DND-41 (cell line): Measurements from ENCODE around the gene SRGAP3.

ENCODE experiments used
- ATAC-seq: fragments of 200-7000 bp; cut with Tn5 transposase; 3 replicates; pipeline ENCODE4 v1.9.1; 2021; ENCODE audit warnings: low read depth; ENCODE audit not compliant: insufficient read depth
- DNase-seq: peaks from one replicate; pipeline ENCODE4 v3.0.0-alpha.2; 2020
- H2AFZ ChIP-seq: 2 replicates; pipeline ENCODE4 v1.6.0; 2012; ENCODE audit warnings: low read depth, low read length
- H3K27ac ChIP-seq: 2 replicates; pipeline ENCODE4 v1.5.1; 2012; ENCODE audit warnings: low read length, inconsistent platforms
- H3K27me3 ChIP-seq: fragments of 200-600 bp; sonication (generic); 2 replicates; pipeline ENCODE4 v1.6.0; 2012; ENCODE audit warnings: low read length, mild to moderate bottlenecking, inconsistent platforms; ENCODE audit not compliant: insufficient read depth, poor library complexity
- H3K36me3 ChIP-seq: 2 replicates; pipeline ENCODE4 v1.5.1; 2012; ENCODE audit warnings: low read length, inconsistent platforms; ENCODE audit not compliant: insufficient read depth
- H3K4me1 ChIP-seq: 2 replicates; pipeline ENCODE4 v1.5.1; 2012; ENCODE audit warnings: mild to moderate bottlenecking, low read length; ENCODE audit not compliant: insufficient read depth
- H3K4me2 ChIP-seq: 2 replicates; pipeline ENCODE4 v1.6.0; 2012; ENCODE audit warnings: mild to moderate bottlenecking, moderate library complexity, low read length, inconsistent platforms; ENCODE audit not compliant: insufficient read depth
- H3K4me3 ChIP-seq, 2 experiments: fragments of 200-600 bp in 1 of 2; shearing (Covaris generic) in 1 of 2; 2 replicates each; pipeline ENCODE4 v1.5.1; 2012 to 2016; ENCODE audit warnings: inconsistent platforms in 2 of 2, low read length in 2 of 2, mild to moderate bottlenecking in 2 of 2, low read depth in 1 of 2, moderate library complexity in 1 of 2
- H3K79me2 ChIP-seq: 2 replicates; pipeline ENCODE4 v1.6.0; 2012; ENCODE audit warnings: low read length, inconsistent platforms; ENCODE audit not compliant: insufficient read depth
- H3K9ac ChIP-seq: 2 replicates; pipeline ENCODE4 v1.6.0; 2012; ENCODE audit warnings: low read depth, mild to moderate bottlenecking, inconsistent platforms, low read length, moderate library complexity
- H3K9me3 ChIP-seq: 2 replicates; pipeline ENCODE4 v1.5.1; 2012; ENCODE audit warnings: low read length, moderate library complexity, mild to moderate bottlenecking, inconsistent platforms; ENCODE audit not compliant: insufficient read depth, severe bottlenecking
- H4K20me1 ChIP-seq: 2 replicates; pipeline ENCODE4 v1.6.0; 2012; ENCODE audit warnings: low read length; ENCODE audit not compliant: insufficient read depth
- CTCF ChIP-seq: IDR thresholded peaks from 2 replicates; pipeline ENCODE4 v1.5.1; 2012; ENCODE audit warnings: borderline replicate concordance, low read length, moderate library complexity, mild to moderate bottlenecking; ENCODE audit not compliant: poor library complexity, severe bottlenecking; ENCODE audit errors: extremely low read depth
- EZH2 ChIP-seq: IDR thresholded peaks from 3 replicates; pipeline ENCODE4 v1.6.1; 2012; ENCODE audit warnings: borderline replicate concordance, low read depth, mild to moderate bottlenecking, moderate library complexity, low read length, inconsistent platforms; ENCODE audit not compliant: severe bottlenecking

Gene SRGAP3

GRCh38 chr3:9136746-9137465 is 112.5 kb downstream of the SRGAP3 start:
- ATAC-seq, result no peak
- no peak overlapping the region for H3K4me3 ChIP-seq
- H3K79me2 ChIP-seq, result no peaks in the 10 kb centered on the region
- DNase-seq, result no peak
- H3K9me3 ChIP-seq, result no peaks in the 10 kb centered on the region
- H3K4me1 ChIP-seq, result no peaks in the 10 kb centered on the region
- H3K9ac ChIP-seq, result no peak overlapping the region
- no peak overlapping the region for H3K4me2 ChIP-seq
- H3K27me3 ChIP-seq, result peaks cover 3% of the 10 kb centered on the region
- no peaks in the 10 kb centered on the region for H3K36me3 ChIP-seq
- no peak overlapping the region for H3K27ac ChIP-seq
- no peaks in the 10 kb centered on the region for H4K20me1 ChIP-seq
- TF ChIP-seq CTCF, result no peak
- no peak for TF ChIP-seq EZH2
- no peak overlapping the region for H2AFZ ChIP-seq

GRCh38 chr3:9135930-9136525 is 113.4 kb downstream of the SRGAP3 start:
- Histone ChIP-seq H3K9me3 (no peaks in the 10 kb centered on the region), H3K4me3 (no peak overlapping the region), H3K9ac (no peak overlapping the region), H3K4me1 (no peaks in the 10 kb centered on the region), H3K27me3 (peaks cover 3% of the 10 kb centered on the region), H2AFZ (no peak overlapping the region), H3K36me3 (no peaks in the 10 kb centered on the region), H3K4me2 (no peak overlapping the region), H4K20me1 (no peaks in the 10 kb centered on the region), H3K27ac (no peak overlapping the region), H3K79me2 (no peaks in the 10 kb centered on the region)
- TF ChIP-seq EZH2 (no peak), CTCF (no peak)
- ATAC-seq, result no peak
- DNase-seq, result no peak

GRCh38 chr3:9135526-9135925 is 113.9 kb downstream of the SRGAP3 start:
- no peak for DNase-seq
- Histone ChIP-seq H3K4me2 (no peak overlapping the region), H3K4me1 (no peaks in the 10 kb centered on the region), H2AFZ (no peak overlapping the region), H3K9me3 (no peaks in the 10 kb centered on the region), H3K79me2 (no peaks in the 10 kb centered on the region), H3K27me3 (peaks cover 3% of the 10 kb centered on the region), H3K36me3 (no peaks in the 10 kb centered on the region), H4K20me1 (no peaks in the 10 kb centered on the region), H3K27ac (no peak overlapping the region), H3K4me3 (no peak overlapping the region), H3K9ac (no peak overlapping the region)
- ATAC-seq, result no peak
- TF ChIP-seq CTCF (no peak), EZH2 (no peak)
